HG03378 (cell line): ENCODE measurements around the gene COL9A2.

Source experiments
- ATAC-seq: cut with Tn5 transposase; IDR thresholded peaks from one replicate; pipeline ENCODE4 v1.9.1; 2021; ENCODE audit warnings: mild to moderate bottlenecking, moderate library complexity; ENCODE audit not compliant: unreplicated experiment

COL9A2 gene

DNA sequence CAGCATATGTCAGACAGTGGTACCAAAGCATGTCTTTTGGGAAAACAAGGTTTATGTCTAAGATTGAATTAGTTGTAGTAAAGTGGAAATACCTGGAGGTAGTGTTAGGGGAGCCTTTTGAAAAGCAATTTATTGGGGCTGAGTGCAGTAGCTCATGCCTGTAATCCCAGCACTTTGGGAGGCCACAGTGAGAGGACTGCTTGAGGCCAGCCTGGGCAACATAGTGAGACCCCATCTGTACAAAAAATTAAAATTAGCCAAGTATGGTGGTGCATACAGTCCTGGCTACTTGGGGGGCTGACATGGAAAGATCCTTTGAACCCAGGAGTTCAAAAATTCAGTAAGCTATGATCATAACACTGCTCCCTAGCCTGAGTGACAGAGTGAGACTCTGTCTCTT is 51.8 kb downstream of the COL9A2 start:
- ATAC-seq, result no peak

- no peak for ATAC-seq
Observed at GRCh38 chr1:40264354-40264781, 52.7 kb downstream of the COL9A2 start.

GRCh38 chr1:40258445-40258769 is 58.7 kb downstream of the COL9A2 start:
- no peak for ATAC-seq

DNA sequence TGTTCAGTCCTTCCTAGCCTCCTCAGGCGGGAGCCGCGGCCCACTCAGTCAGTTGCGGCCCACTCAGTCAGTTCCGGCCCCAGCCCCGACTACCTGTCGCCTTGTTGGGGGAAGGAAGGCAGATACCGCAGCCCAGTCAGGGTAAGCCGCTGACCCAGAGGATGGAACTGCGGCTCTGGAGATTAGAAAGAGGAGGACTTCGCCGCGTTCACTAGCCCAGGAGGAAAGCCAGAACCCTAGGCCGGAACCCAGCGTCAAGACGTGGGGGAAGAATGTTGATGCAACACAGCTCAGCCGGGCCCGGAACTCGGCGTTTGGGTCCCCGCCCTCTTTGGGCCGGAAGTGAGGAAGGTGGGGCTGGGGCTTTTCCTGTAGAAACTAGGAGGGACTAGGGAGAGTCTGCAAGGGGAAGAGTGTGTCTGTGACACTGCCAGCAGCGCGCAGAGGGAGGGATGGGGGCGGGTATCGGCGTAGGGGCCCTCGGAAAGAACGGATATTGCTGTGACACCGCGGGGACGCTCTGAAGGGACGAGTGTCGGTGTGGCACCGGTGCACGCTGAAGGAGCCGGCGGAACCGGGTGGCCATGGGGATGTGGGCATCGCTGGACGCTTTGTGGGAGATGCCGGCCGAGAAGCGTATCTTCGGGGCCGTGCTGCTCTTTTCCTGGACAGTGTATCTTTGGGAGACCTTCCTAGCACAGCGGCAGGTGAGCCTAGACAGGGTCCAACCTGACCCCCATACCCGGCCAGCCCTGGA is 59.2 kb downstream of the COL9A2 start, which contains the start of gene ZMPSTE24:
Gene ZMPSTE24, plus strand, starts transcription at position 549 of the 757 bp plus-strand sequence. Its CDS starts 36 bp downstream, at position 585.
- peak; percentile 84 for ATAC-seq

DNA sequence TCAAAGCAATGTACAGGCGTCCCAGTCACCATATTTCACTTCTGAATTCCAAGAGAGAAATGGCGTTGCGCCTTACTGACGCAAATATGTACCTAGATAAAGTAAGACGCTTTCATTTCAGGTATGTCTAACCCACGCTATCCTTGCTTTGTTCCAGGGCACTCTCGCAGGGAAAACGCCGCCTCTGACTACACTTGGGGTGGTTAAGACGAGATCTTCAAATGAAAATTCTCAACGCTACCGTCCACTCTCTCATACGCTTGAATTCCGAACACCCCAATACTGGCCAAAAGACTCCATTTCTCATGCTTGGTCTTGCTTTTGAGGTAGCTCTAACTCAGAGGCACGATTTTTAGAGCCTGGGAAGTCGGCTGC is 59.8 kb downstream of the COL9A2 start:
- peak; percentile 17 for ATAC-seq

GRCh38 chr1:40256401-40257084 is 60.5 kb downstream of the COL9A2 start:
- no peak for ATAC-seq

- no peak for ATAC-seq
Observed at GRCh38 chr1:40255231-40255630, 61.9 kb downstream of the COL9A2 start.

DNA sequence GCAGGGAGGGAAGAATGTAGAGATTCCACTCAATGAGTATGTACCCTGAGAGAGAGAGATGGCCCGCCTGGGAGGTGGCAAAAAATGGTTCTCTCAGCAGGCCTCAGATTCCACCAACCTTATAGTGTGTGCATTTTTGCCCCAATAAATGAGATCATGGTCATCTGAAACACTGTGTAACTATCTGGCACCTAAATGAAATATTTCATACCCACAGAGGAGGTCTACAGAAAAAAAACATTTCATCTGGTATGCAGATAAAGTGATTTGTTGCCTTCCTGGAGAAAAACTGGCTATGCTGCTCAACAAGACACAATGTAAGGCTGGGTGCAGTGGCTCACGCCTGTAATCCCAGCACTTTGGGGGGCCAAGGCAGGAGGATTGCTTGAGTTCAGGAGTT is 64.5 kb downstream of the COL9A2 start:
- ATAC-seq, result no peak

GRCh38 chr1:40251456-40251855 is 65.6 kb downstream of the COL9A2 start:
- ATAC-seq, result no peak
